ENCODE measurements around the gene SLC12A4. TPM values are rescaled to one million over a fixed set of nuclear protein-coding genes. Genes with fewer than 3 reads are reported as not detected.
"Not testable (repeated sequence)": the region's sequence is repeated elsewhere in the genome, so short reads cannot be mapped to it uniquely, and the experiment has no call there.

SLC12A4 gene
- total and polyA plus RNA-seq, 4 donors, result 32.9 to 103 (median 65.9) TPM

DNA sequence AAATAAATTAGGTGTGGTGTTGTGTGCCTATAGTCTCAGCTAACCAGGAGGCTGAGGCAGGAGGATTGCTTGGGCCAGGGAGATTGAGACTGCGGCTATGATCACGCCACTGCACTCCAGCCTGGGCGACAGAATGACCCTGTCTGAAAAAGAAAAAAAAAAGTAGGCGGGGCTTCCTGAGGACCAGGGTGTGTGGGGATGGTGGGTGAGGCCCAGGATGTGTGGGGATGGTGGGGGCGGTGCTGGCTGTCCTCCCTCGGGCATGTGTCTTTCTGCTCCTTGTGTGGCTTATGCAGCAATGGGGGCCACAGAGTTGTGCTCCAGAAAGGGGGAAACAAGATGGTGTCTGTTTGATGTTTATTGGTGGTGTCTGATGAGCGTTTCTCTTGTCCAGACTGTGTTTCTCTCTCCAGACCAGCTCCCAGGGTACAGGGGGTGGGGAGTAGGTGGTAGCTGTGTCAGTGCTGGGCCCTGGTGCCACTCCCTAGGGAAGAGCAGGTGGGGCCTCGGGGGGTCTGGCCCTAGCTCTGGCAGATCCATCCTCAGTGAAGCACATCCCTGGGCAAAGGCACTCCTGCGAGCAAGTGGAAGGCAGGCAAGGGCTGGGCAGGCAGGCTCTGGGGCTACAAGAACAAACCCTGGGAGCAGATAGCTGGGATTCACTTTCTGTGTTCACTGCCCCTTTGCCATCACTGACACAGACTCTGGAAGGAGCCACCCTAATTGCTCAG, 26.8 kb downstream of the SLC12A4 start:
- Histone ChIP-seq H3K27ac (ENCODE audit: low read depth in 1 of 2, low read length in 1 of 2) (peak overlapping the region in 1 of 2 donors; percentile 10), H3K36me3 (ENCODE audit: control insufficient read depth in 4 of 4, insufficient read depth in 4 of 4, low read length in 4 of 4) (peaks cover 7 to 61% (median 31%) of the 10 kb centered on the region in 4 donors), H3K4me1 (ENCODE audit: control insufficient read depth in 5 of 5, insufficient read depth in 5 of 5, low read length in 5 of 5) (peaks cover 0 to 18% (median 5%) of the 10 kb centered on the region in 5 donors), H3K4me3 (no peak overlapping the region), H3K9me3 (ENCODE audit: control insufficient read depth in 4 of 4, insufficient read depth in 3 of 4, low read length in 3 of 4) (no peaks in the 10 kb centered on the region), H3K27me3 (ENCODE audit: control insufficient read depth in 3 of 3, insufficient read depth in 3 of 3, low read length in 2 of 3) (no peaks in the 10 kb centered on the region), H3K9ac (ENCODE audit: insufficient read depth in 1 of 2, low read length in 2 of 2) (no peak overlapping the region)
- WGBS, 2 donors, result 83 to 92% methylated on average over 9 of the region's 9 CpGs
- DNase-seq (no peak), ATAC-seq (ENCODE audit: insufficient read depth, low FRiP score) (no peak)
- TF ChIP-seq, protein P1, sequence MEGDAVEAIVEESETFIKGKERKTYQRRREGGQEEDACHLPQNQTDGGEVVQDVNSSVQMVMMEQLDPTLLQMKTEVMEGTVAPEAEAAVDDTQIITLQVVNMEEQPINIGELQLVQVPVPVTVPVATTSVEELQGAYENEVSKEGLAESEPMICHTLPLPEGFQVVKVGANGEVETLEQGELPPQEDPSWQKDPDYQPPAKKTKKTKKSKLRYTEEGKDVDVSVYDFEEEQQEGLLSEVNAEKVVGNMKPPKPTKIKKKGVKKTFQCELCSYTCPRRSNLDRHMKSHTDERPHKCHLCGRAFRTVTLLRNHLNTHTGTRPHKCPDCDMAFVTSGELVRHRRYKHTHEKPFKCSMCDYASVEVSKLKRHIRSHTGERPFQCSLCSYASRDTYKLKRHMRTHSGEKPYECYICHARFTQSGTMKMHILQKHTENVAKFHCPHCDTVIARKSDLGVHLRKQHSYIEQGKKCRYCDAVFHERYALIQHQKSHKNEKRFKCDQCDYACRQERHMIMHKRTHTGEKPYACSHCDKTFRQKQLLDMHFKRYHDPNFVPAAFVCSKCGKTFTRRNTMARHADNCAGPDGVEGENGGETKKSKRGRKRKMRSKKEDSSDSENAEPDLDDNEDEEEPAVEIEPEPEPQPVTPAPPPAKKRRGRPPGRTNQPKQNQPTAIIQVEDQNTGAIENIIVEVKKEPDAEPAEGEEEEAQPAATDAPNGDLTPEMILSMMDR (IDR thresholded peaks at IDR 0.05; ENCODE audit: control extremely low read depth, extremely low read depth), result no peak

DNA sequence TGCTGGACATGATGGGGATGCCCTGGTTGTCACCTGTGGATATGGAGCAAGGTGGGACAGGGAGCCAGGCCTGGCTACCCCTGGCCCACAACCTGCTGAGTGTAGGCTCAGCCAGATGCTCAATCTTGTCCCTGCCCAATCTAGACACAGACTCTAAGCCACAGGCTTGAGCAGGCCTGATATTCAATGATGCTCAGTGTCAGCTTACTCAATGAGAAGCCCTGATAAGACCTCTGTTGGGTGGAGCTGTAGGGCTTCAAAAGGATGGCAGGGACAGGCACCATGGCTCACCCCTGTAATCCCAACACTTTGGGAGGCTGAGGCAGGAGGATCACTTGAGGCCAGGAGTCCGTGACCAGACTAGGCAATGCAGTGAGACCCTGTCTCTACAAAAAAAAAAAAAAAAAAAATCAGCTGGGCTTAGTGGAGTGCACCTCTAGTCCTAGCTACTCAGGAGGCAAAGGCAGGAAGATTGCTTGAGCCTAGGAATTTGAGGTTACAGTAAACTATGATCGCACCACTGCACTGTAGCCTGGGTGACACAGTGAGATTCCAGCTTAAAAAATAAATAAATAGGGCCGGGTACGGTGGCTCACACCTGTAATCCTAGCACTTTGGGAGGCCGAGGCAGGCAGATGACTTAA, 27.9 kb downstream of the SLC12A4 start:
- 93 to 94% methylated on average over 5 of the region's 5 CpGs for WGBS, 2 donors
- H3K36me3 ChIP-seq (ENCODE audit: control insufficient read depth in 4 of 4, insufficient read depth in 4 of 4, low read length in 4 of 4), result peaks cover 7 to 50% (median 26%) of the 10 kb centered on the region in 4 donors
- H3K9ac ChIP-seq (ENCODE audit: insufficient read depth in 1 of 2, low read length in 2 of 2), result no peak overlapping the region
- DNase-seq, result no peak
- H3K9me3 ChIP-seq (ENCODE audit: control insufficient read depth in 4 of 4, insufficient read depth in 3 of 4, low read length in 3 of 4), result no peaks in the 10 kb centered on the region
- TF ChIP-seq, protein P1 (IDR thresholded peaks at IDR 0.05; ENCODE audit: control extremely low read depth, extremely low read depth), result no peak
- ATAC-seq (ENCODE audit: insufficient read depth, low FRiP score), result no peak
- no peak overlapping the region for H3K27ac ChIP-seq (ENCODE audit: low read depth in 1 of 2, low read length in 1 of 2)
- no peaks in the 10 kb centered on the region for H3K27me3 ChIP-seq (ENCODE audit: control insufficient read depth in 3 of 3, insufficient read depth in 3 of 3, low read length in 2 of 3)
- H3K4me1 ChIP-seq (ENCODE audit: control insufficient read depth in 5 of 5, insufficient read depth in 5 of 5, low read length in 5 of 5), result peaks cover 0 to 18% (median 5%) of the 10 kb centered on the region in 5 donors
- H3K4me3 ChIP-seq, result no peak overlapping the region

DNA sequence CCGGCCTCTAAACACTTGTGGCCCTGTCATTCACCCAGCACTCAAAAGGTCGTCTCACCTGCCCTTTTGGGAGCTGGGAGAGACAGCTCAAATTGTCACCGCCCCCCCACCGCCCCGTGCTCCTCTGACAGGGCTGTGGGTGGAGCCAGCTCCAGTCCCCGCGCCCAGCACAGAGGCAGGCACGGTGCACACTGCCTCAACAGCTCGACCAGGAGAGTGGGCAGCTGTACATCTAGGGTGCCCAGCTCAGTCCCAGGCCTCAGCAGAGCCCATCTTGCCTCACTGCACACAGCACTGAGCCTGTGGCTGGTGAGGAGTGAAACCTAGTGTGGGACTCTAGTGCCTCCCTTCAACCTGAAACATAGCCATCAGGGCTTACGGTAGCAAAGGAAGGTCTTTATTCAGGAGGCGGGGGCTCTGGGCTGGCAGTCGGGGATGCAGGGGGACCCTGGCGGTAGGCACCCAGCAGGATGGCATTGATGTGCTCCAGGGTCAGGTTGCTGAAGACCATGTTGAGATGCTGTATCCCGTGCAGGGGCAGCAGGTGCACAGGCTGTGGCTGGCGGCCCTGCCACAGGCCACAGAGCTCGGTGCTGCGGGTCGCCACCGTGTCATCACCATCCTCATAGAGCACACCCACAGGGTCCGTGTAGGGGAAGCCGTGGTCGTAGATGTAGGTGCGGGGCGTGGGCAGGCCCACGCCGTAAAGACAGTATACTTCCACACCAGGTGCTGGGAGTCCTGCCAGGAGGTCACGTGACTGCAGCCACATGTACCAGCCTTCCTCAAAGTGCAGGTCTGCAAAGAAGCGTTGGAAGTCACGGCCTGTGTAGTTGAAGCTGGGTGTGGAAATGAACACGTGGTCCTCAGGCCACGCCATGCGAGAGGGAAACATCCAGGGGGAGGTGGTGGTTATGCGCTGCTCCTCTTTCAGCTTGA, 28.7 kb downstream of the SLC12A4 start:
- no peak for DNase-seq
- H3K9ac ChIP-seq (ENCODE audit: insufficient read depth in 1 of 2, low read length in 2 of 2), result no peak overlapping the region
- peaks cover 4 to 47% (median 19%) of the 10 kb centered on the region in 4 donors for H3K36me3 ChIP-seq (ENCODE audit: control insufficient read depth in 4 of 4, insufficient read depth in 4 of 4, low read length in 4 of 4)
- no peak overlapping the region for H3K4me3 ChIP-seq
- peaks cover 0 to 24% (median 5%) of the 10 kb centered on the region in 5 donors for H3K4me1 ChIP-seq (ENCODE audit: control insufficient read depth in 5 of 5, insufficient read depth in 5 of 5, low read length in 5 of 5)
- TF ChIP-seq, protein P1 (IDR thresholded peaks at IDR 0.05; ENCODE audit: control extremely low read depth, extremely low read depth), result no peak
- H3K27me3 ChIP-seq (ENCODE audit: control insufficient read depth in 3 of 3, insufficient read depth in 3 of 3, low read length in 2 of 3), result no peaks in the 10 kb centered on the region
- no peaks in the 10 kb centered on the region for H3K9me3 ChIP-seq (ENCODE audit: control insufficient read depth in 4 of 4, insufficient read depth in 3 of 4, low read length in 3 of 4)
- WGBS, 2 donors, result 59 to 73% methylated on average over 33 of the region's 33 CpGs
- ATAC-seq (ENCODE audit: insufficient read depth, low FRiP score), result no peak
- H3K27ac ChIP-seq (ENCODE audit: low read depth in 1 of 2, low read length in 1 of 2), result no peak overlapping the region

DNA sequence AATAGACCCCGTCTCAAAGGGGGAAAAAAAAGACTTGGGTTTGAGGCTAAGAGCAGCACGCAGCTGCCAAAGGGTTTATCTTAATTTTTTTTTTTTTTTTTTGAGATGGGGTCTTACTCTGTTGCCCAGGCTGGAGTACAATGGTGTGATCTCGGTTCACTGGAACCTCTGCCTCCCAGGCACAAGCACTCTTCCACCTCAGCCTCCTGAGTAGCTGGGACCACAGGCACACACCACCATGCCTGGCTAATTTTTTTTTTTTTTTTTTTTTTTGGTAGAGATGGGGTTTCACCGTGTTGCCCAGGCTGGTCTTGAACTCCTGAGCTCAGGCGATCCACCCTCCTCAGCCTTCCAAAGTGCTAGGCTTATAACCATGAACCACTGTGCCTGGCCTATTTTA, 30.7 kb downstream of the SLC12A4 start:
- peaks cover 0 to 23% (median 5%) of the 10 kb centered on the region in 5 donors for H3K4me1 ChIP-seq (ENCODE audit: control insufficient read depth in 5 of 5, insufficient read depth in 5 of 5, low read length in 5 of 5)

More for the DNA sequence above, 30.7 kb downstream of the SLC12A4 start:
- not testable (repeated sequence) for H3K27me3 ChIP-seq (ENCODE audit: control insufficient read depth in 3 of 3, insufficient read depth in 3 of 3, low read length in 2 of 3); H3K9me3 ChIP-seq (ENCODE audit: control insufficient read depth in 4 of 4, insufficient read depth in 3 of 4, low read length in 3 of 4); H3K9ac ChIP-seq (ENCODE audit: insufficient read depth in 1 of 2, low read length in 2 of 2); H3K4me3 ChIP-seq; ATAC-seq (ENCODE audit: insufficient read depth, low FRiP score); DNase-seq
- H3K36me3 ChIP-seq (ENCODE audit: control insufficient read depth in 4 of 4, insufficient read depth in 4 of 4, low read length in 4 of 4), result peaks cover 0 to 41% (median 13%) of the 10 kb centered on the region in 4 donors
- WGBS, 2 donors, result 96 to 99% methylated on average over 5 of the region's 5 CpGs
- peak overlapping the region in 1 of 2 donors; percentile 94 for H3K27ac ChIP-seq (ENCODE audit: low read depth in 1 of 2, low read length in 1 of 2)

Measured in lung (tissue), 12 donors.